HUDEP-2 (cell line): ENCODE measurements around the gene PTPRJ.

ENCODE experiments used
- DNase-seq, 76 experiments: peaks; one replicate each; lab custom pipeline; 2025; ENCODE audit not compliant: unreplicated experiment in 76 of 76; lab: John Stamatoyannopoulos, UW

PTPRJ gene

GRCh38 chr11:47992959-47993820 lies 12.8 kb downstream of the PTPRJ start:
- DNase-seq, result peak in 16 of 76 experiments; percentile 13 to 58 (median 33)

DNA sequence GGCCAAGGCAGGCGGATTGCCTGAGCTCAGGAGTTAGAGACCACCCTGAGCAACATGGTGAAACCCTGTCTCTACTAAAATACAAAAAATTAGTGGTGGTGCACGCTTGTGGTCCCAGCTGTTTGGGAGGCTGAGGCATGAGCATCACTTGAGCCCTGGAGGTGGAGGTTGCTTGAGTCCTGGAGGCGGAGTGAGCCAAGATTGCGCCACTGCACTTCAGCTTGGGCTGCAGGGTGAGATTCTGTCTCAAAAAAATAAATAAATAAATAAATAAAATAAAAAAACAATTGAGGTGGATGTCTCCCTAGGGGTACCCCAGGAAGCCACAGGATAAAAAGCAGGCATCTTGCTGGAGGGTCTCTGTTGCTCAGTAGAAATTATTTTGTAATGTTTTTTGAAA lies 14.1 kb downstream of the PTPRJ start:
- DNase-seq, result no peak

DNA sequence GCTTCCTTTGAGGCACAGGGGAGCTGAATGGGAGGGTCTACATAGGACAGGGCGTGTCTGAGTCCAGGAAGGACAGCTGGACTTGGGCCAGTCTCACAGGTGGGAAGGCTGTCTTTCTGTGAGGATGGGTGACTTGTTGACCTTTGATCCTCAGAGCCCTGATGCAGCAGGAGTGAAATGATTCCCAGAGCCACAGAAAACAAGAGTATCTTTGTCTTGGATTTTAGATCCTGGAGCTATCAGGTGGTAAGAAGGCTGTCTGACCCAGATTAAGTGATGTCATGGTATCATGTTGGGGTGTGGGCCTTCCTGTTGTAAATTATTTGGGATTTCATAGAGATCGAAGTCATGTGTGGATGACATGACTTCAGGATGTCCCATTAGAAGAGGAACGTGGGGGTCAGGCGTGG lies 15.0 kb downstream of the PTPRJ start:
- no peak for DNase-seq

GRCh38 chr11:47997063-47998053 lies 17.0 kb downstream of the PTPRJ start:
- DNase-seq, result no peak

DNA sequence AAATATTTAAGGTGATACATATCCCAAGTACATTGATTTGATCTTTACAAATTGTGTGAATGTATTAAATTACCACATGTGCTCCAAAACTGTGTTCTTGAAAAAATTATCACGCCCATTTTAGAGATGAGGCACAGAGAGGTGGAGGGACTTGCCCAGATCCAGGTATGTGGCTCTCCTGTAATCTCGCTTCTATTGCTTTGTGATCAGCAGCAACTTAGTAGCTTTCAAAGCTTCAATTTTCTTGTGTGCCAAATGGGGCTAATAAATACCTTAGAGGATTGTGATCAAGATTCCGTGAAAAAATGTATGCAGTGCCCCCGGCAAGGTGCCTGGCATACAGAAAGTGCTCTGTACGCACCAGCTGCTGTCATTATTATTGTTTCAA lies 18.0 kb downstream of the PTPRJ start:
- no peak for DNase-seq

- DNase-seq, result no peak
Observed at GRCh38 chr11:47998733-47999359, 18.5 kb downstream of the PTPRJ start.

- DNase-seq, result no peak
Observed at GRCh38 chr11:48000432-48000831, 20.1 kb downstream of the PTPRJ start.

DNA sequence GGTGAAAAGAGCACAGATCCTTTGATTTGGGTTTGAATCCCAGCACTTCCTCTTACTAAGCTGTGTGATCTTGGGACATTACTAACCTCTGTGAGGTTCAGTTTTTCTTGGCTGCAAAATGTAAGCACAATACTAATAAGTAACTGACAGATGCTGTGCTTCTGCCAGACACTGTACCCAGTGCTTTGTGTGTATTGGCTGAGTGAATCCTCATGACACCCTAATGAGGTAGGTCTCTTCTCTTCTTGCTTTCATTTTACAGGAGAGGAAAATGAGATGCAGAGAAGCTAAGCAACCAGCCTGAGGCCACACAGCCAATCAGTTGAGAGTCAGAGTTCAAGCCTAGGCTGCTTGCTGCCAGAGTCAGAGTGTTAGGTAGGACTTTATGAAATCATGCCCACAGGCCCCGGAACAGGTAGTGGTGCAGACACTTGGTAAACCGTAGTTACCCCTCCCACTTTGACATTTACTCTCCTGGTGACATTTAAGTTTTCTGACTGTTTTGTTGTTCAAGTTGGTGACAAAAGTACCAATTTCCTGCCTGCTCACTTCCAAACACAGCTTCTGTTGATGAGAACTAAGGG lies 21.2 kb downstream of the PTPRJ start:
- DNase-seq, result peak in 1 of 76 experiments; percentile 22

DNA sequence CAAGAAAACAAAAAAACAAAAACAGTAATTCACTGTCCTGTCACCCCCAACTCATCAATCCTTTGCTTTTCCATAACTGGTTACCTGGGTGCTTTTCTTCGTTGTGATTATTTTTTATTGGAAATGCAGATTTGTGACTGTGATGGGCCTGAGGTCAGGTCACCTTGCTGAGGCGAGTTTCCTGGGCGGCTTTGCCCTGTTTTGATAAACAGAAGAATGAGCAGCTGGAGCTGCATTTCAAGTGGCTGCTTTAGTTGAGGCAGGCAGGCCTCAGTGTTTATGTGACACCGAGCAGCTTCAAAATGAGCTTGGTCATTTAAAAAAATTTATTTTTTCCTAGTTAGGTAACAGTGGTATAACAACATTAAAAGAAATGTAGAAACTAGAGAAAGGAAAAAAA lies 22.2 kb downstream of the PTPRJ start:
- no peak for DNase-seq

DNA sequence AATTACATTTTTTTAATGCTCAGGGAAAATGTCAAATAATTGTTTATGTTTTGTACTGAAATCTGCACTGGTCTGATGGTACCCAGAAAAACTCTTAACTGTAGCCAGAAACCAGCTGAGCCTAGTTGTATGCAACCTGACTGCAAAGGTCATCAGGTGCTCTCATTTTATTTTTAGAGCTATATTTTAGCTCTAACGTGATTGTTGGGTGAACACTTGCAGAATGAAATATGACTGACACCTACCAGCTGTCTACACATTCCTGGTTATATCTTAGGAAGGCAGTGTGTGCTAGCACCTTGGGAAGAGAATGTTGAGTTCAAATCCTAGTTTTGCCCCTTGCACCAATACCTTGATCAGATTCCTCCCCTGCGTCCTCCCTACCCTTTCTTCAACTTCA lies 23.6 kb downstream of the PTPRJ start:
- no peak for DNase-seq

DNA sequence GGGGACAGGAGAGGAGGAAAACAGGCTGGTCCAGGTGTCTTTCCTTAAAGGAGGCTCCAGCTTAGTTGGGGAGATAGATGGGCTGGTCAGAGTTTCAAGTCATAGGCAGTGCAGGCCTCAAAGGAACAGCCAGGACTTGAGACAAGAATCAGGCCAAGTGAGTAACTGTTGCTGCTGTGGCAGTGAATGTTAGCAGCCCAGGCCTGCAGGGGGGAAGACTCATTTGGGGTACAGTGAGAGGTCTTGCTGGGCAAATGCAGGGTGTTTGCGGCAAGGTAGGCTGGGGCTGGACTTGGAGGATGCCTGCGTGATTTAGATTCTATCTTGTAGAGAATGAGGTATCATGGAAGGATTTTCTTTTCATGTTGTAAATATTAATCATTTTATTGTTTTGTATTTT lies 24.1 kb downstream of the PTPRJ start:
- DNase-seq, result no peak

DNA sequence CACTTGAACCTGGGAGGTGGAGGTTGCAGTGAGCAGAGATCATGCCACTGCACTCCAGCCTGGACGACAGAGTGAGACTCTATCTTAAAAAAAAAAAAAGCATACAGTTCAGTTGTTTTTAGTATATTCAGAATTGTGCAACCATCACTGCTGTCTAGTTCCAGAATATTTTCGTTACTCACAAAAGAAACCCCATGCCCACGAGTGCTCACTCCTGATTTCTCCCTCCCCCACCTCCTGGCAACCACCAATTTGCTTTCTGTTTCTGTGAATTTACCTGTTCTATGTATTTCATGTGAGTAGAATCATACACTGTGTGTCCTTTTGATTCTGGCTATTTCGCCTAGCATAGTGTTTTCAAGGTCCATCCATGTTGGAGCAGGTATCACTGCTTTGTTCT lies 24.8 kb downstream of the PTPRJ start:
- DNase-seq, result no peak

- peak in 53 of 76 experiments; percentile 15 to 71 (median 49) for DNase-seq
Observed at GRCh38 chr11:48005831-48006270, 25.5 kb downstream of the PTPRJ start.

DNA sequence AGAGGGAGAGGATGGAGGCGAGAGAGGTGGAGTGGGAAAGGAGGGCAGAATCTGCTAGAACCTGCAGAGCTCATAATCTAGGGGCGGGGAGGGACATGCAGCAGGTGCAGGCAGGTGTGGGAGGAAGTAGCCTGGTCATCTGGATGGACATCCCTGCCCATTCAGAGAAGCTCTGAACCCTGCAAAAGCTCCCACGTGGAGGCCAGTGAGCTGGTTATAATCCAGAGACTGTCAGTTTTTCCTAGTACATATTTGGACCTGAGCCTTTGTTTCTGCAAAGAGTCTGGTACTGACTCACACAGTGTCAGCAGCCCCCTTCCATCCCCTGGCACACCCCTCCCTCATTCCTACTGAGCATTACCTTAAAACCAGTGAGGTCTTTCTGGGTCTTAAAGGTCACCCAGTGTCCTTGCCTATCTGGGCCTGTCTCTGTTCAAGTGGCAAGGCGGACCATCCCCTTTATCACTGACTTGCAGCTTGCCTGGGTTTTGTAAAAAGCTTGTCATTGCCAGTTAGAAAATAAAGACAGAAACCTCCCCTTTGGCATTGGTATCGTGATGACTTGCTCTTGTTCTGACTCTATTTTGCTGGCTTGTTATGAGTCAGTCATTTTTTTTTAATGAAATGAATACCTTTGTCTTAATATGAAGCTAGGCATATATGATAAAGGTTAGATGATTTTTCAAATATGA lies 26.1 kb downstream of the PTPRJ start:
- peak in 72 of 76 experiments; percentile 21 to 94 (median 70) for DNase-seq

DNA sequence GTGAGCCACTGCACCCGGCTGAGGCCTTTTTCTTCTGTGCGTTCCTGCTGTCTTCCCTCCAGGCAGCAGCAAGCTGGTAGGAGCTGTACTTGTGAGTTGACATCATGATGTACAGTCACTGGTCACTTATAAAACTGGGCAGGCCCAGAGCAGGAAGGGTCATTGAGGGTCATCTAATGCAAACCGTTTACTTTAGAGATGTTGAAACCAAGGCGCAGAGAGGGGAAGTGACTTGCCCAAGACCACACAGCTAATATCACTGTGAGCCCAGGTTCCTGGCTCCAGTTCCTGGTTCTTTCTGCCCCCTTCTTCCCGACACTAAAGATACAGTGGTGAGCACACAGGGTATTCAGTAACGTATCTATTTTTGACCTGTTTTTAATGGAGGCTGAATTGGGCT lies 27.3 kb downstream of the PTPRJ start:
- DNase-seq, result no peak

DNA sequence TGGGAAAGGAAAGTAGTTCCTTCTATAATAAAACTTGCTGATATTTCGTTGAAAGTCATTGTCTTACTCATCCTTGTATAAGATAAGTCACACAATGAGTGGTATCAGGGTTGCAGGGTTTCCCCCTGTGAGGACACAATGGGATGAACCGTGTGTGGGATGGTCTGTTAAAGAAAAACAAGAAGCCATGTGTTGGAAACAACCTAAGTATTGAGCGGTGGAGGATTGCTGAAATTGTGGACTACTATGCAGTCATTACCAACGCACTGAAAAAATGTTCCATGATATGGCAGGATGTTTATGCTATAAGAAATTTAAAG lies 28.6 kb downstream of the PTPRJ start:
- DNase-seq, result peak in 7 of 76 experiments; percentile 3 to 44 (median 18)

- no peak for DNase-seq
Observed at GRCh38 chr11:48011102-48011797, 30.9 kb downstream of the PTPRJ start.

- DNase-seq, result no peak
Observed at GRCh38 chr11:48011798-48012391, 31.5 kb downstream of the PTPRJ start.

DNA sequence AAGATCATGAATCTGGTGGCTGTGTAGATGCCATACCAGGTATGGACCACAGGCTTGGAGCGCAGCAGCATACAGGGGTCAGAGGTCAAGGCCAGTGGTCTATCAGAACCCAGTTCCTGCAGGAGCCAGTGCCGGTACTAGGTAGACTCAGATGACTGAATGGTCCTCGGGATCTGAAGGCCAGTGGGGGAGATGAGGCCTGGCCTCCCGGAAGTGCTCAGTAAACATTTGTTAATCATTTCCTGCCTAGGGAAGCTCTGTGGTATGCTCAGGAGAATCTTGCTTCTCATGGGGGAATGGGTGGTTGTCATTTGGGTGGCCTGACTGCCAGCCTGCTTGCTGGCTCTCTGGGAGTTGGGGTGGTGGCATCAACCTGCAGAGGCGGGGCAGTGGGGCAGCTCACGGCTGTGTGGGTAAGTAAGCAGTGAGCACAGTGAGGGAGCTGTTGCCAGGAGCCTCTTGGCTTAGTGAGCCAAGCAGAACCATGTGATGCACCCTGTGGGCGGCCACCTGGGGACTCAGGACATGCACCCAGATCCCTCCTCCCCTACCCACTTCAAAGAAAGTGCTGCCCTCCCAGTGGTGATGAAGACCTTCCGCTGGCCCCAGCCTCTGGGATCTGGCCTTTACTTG lies 33.0 kb downstream of the PTPRJ start:
- peak in 4 of 76 experiments; percentile 4 to 22 (median 12) for DNase-seq
